Keratinocyte (primary cell): ENCODE results near the gene HTRA3. TPM values are rescaled to one million over a fixed set of nuclear protein-coding genes. Genes with fewer than 3 reads are reported as not detected.

Experiments used
- DNase-seq: peaks from one replicate; pipeline ENCODE4 v3.0.0-alpha.2; 2011; ENCODE audit warnings: low read depth, missing footprints, low spot score
- FAIRE-seq: peaks from 2 replicates; lab custom pipeline; 2011; peaks lifted over from hg19 to GRCh38; lab: Jason Lieb, UNC
- H2AFZ ChIP-seq: 2 replicates; pipeline ENCODE4 v1.6.0; 2012; ENCODE audit warnings: low read length, control low read depth, inconsistent platforms; ENCODE audit not compliant: control insufficient read depth
- H3K27ac ChIP-seq: 2 replicates; pipeline ENCODE4 v1.5.1; 2011; ENCODE audit warnings: low read length; ENCODE audit not compliant: control insufficient read depth, insufficient read depth
- H3K27me3 ChIP-seq: 3 replicates; pipeline ENCODE4 v1.6.0; 2011; ENCODE audit warnings: low read length; ENCODE audit not compliant: control insufficient read depth, insufficient read depth; ENCODE audit errors: extremely low read depth
- H3K36me3 ChIP-seq, 2 experiments: 2 replicates in 1 of 2; 3 replicates in 1 of 2; pipeline ENCODE4 v1.5.1; 2011; ENCODE audit warnings: low read length in 2 of 2, mild to moderate bottlenecking in 1 of 2; ENCODE audit not compliant: control insufficient read depth in 2 of 2, insufficient read depth in 2 of 2; ENCODE audit errors: extremely low read depth in 1 of 2
- H3K4me1 ChIP-seq: 3 replicates; pipeline ENCODE4 v1.5.1; 2011; ENCODE audit warnings: low read length; ENCODE audit not compliant: control insufficient read depth, insufficient read depth; ENCODE audit errors: extremely low read depth
- H3K4me2 ChIP-seq: 3 replicates; pipeline ENCODE4 v1.6.0; 2011; ENCODE audit warnings: low read depth, low read length; ENCODE audit not compliant: control insufficient read depth, insufficient read depth; ENCODE audit errors: extremely low read depth
- H3K4me3 ChIP-seq, 3 experiments: fragments of 200-600 bp in 1 of 3; sonication (generic) in 1 of 3; 2 replicates in 2 of 3; 3 replicates in 1 of 3; pipeline ENCODE4 v1.5.1; 2011 to 2016; ENCODE audit warnings: low read length in 3 of 3, mild to moderate bottlenecking in 3 of 3, control low read depth in 2 of 3, inconsistent platforms in 1 of 3, low read depth in 1 of 3, mixed read lengths in 1 of 3, mixed run types in 1 of 3, moderate library complexity in 1 of 3; ENCODE audit not compliant: control insufficient read depth in 2 of 3, insufficient read depth in 2 of 3; ENCODE audit errors: extremely low read depth in 1 of 3
- H3K79me2 ChIP-seq: 2 replicates; pipeline ENCODE4 v1.6.0; 2012; ENCODE audit warnings: low read length; ENCODE audit not compliant: control insufficient read depth, insufficient read depth
- H3K9ac ChIP-seq: 3 replicates; pipeline ENCODE4 v1.6.0; 2011; ENCODE audit warnings: low read length; ENCODE audit not compliant: control insufficient read depth, insufficient read depth; ENCODE audit errors: extremely low read depth
- H3K9me1 ChIP-seq: 3 replicates; pipeline ENCODE4 v1.6.0; 2011; ENCODE audit warnings: low read length; ENCODE audit not compliant: control insufficient read depth, insufficient read depth; ENCODE audit errors: extremely low read depth
- H3K9me3 ChIP-seq: 2 replicates; pipeline ENCODE4 v1.5.1; 2012; ENCODE audit warnings: low read depth, low read length; ENCODE audit not compliant: control insufficient read depth
- H4K20me1 ChIP-seq: 3 replicates; pipeline ENCODE4 v1.6.0; 2011; ENCODE audit warnings: low read length; ENCODE audit not compliant: control insufficient read depth, insufficient read depth; ENCODE audit errors: extremely low read depth
- EZH2 ChIP-seq: IDR thresholded peaks from one replicate; pipeline ENCODE4 v1.6.1; 2012; ENCODE audit warnings: inconsistent platforms, mild to moderate bottlenecking, low read length, moderate library complexity
- dilution Hi-C: fragments of 300-500 bp; cut with MboI; formaldehyde crosslinking; loops from one replicate; pipeline ENCODE4 v1.7.0; 2020; ENCODE audit warnings: low sequenced_read_pairs; ENCODE audit not compliant: extremely low pct_ligation_motif_present
- polyA plus RNA-seq, 5 experiments: library from polyadenylated mRNA; depleted of rRNA in 3 of 5; stranded (reverse) in 3 of 5; stranded (forward) in 1 of 5; unstranded in 1 of 5; fragments of >200 nt; gene quantifications; 1 replicate in 1 of 5; 2 replicates in 3 of 5; 3 replicates in 1 of 5; pipeline versions ENCODE4 v1.2.1 to v1.2.3, GENCODE V29; 2011 to 2012; ENCODE audit warnings: missing spikeins in 2 of 5, low read depth in 1 of 5, low replicate concordance in 1 of 5
- TF ChIP-seq, protein P1 (sequence below), 3 experiments: IDR thresholded peaks in 1 of 3; conservative IDR thresholded peaks in 1 of 3; optimal IDR thresholded peaks in 1 of 3; 2 replicates in 2 of 3; 3 replicates in 1 of 3; pipeline versions ENCODE3 to v1.5.1; 2011; ENCODE audit warnings: low read length in 3 of 3, mild to moderate bottlenecking in 3 of 3, moderate library complexity in 2 of 3, control low read depth in 1 of 3, inconsistent platforms in 1 of 3; ENCODE audit not compliant: insufficient read depth in 2 of 3; ENCODE audit errors: extremely low read depth in 1 of 3

The HTRA3 gene
- polyA plus RNA-seq, 1 donor (not counting 4 experiments of a cell fraction or from before 2014, with no cell fraction given), result not detected

DNA sequence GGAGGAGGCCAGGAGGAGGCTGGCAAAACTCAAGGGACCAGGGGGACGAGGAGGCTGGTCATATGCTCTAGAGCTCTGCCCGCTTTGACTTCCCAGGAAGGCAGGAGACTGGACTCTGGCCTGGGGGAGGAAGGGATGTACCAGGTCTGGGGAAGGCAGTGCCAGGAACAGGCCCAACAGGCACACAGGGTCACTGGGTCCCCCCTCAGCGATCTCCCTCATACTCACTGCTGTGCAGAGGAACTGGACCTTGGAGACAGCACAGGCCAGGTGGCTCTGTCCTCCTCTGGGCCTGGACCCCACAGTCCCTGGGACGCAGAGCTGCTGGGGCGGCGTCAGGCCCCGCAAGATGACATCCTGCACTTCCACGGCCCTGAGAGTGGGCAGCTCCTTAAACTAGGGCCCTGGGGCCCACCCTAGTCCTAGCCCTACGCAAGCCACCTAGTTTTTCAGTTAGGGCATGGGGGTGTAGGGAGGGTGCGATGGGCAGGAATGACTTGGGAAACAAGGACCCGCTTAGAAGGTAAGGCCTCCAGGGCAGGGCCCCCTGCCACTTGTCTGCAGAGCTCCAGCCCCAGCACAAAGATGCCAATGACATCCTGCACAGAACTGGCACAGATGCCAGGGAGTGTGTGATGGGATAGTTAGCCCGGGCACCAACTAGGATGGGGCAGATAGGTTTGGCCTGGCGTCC lies 59.5 kb downstream of the HTRA3 start:
- H2AFZ ChIP-seq, result no peak overlapping the region
- no peak overlapping the region for H3K4me2 ChIP-seq
- FAIRE-seq (no peak), DNase-seq (no peak)
- H3K27me3 ChIP-seq, result no peaks in the 10 kb centered on the region
- no peaks in the 10 kb centered on the region for H4K20me1 ChIP-seq
- peaks cover 26% of the 10 kb centered on the region for H3K4me1 ChIP-seq
- no peak overlapping the region for H3K27ac ChIP-seq
- H3K4me3 ChIP-seq, result no peak overlapping the region
- no peaks in the 10 kb centered on the region for H3K36me3 ChIP-seq
- H3K79me2 ChIP-seq, result no peaks in the 10 kb centered on the region
- no peaks in the 10 kb centered on the region for H3K9me1 ChIP-seq
- H3K9me3 ChIP-seq, result no peaks in the 10 kb centered on the region
- no peak for TF ChIP-seq EZH2
- TF ChIP-seq, protein P1, sequence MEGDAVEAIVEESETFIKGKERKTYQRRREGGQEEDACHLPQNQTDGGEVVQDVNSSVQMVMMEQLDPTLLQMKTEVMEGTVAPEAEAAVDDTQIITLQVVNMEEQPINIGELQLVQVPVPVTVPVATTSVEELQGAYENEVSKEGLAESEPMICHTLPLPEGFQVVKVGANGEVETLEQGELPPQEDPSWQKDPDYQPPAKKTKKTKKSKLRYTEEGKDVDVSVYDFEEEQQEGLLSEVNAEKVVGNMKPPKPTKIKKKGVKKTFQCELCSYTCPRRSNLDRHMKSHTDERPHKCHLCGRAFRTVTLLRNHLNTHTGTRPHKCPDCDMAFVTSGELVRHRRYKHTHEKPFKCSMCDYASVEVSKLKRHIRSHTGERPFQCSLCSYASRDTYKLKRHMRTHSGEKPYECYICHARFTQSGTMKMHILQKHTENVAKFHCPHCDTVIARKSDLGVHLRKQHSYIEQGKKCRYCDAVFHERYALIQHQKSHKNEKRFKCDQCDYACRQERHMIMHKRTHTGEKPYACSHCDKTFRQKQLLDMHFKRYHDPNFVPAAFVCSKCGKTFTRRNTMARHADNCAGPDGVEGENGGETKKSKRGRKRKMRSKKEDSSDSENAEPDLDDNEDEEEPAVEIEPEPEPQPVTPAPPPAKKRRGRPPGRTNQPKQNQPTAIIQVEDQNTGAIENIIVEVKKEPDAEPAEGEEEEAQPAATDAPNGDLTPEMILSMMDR (optimal IDR thresholded peaks at IDR 0.05 in 1 of 3, IDR thresholded peaks at IDR 0.05 in 1 of 3, conservative IDR thresholded peaks at IDR 0.05 in 1 of 3; ENCODE audit: extremely low read depth in 1 of 3, insufficient read depth in 2 of 3, low read length in 3 of 3), result no peak
- H3K9ac ChIP-seq, result no peak overlapping the region
- dilution Hi-C loops, result no loop called here

DNA sequence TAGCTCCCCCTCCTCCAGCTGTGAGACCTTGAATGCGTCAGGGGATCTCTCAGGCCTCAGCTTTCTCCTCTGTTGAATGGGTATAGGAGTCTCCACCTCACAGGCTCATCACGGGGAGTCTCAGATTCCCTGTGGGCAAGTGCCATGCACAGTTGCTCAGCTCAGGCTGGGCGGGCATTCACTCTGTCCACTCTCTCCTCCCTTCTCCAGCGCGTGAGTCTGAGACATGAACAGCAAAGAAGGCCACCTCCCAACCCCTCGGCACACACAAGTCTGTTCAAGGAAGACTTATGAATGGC lies 60.0 kb downstream of the HTRA3 start:
- no peak overlapping the region for H3K27ac ChIP-seq
- no peak for DNase-seq
- TF ChIP-seq, protein P1 (optimal IDR thresholded peaks at IDR 0.05 in 1 of 3, IDR thresholded peaks at IDR 0.05 in 1 of 3, conservative IDR thresholded peaks at IDR 0.05 in 1 of 3; ENCODE audit: extremely low read depth in 1 of 3, insufficient read depth in 2 of 3, low read length in 3 of 3), result no peak
- no peak for TF ChIP-seq EZH2
- FAIRE-seq, result no peak
- dilution Hi-C loops, result no loop called here
- H3K79me2 ChIP-seq, result no peaks in the 10 kb centered on the region
- H3K4me3 ChIP-seq, result no peak overlapping the region
- H3K36me3 ChIP-seq, result no peaks in the 10 kb centered on the region
- H3K4me1 ChIP-seq, result peaks cover 21% of the 10 kb centered on the region
- no peak overlapping the region for H3K9ac ChIP-seq
- no peaks in the 10 kb centered on the region for H3K27me3 ChIP-seq
- H3K9me3 ChIP-seq, result no peaks in the 10 kb centered on the region
- H2AFZ ChIP-seq, result no peak overlapping the region
- H3K9me1 ChIP-seq, result no peaks in the 10 kb centered on the region
- H3K4me2 ChIP-seq, result no peak overlapping the region
- no peaks in the 10 kb centered on the region for H4K20me1 ChIP-seq
